Measurements from ENCODE around the gene SLC44A4. TPM values are rescaled to one million over a fixed set of nuclear protein-coding genes. Genes with fewer than 3 reads are reported as not detected.
"Not testable (repeated sequence)": the region's sequence is repeated elsewhere in the genome, so short reads cannot be mapped to it uniquely, and the experiment has no call there.

SLC44A4 gene
- total RNA-seq, 2 experiments from 2014 or later = 0.39 TPM; not detected in 1

DNA sequence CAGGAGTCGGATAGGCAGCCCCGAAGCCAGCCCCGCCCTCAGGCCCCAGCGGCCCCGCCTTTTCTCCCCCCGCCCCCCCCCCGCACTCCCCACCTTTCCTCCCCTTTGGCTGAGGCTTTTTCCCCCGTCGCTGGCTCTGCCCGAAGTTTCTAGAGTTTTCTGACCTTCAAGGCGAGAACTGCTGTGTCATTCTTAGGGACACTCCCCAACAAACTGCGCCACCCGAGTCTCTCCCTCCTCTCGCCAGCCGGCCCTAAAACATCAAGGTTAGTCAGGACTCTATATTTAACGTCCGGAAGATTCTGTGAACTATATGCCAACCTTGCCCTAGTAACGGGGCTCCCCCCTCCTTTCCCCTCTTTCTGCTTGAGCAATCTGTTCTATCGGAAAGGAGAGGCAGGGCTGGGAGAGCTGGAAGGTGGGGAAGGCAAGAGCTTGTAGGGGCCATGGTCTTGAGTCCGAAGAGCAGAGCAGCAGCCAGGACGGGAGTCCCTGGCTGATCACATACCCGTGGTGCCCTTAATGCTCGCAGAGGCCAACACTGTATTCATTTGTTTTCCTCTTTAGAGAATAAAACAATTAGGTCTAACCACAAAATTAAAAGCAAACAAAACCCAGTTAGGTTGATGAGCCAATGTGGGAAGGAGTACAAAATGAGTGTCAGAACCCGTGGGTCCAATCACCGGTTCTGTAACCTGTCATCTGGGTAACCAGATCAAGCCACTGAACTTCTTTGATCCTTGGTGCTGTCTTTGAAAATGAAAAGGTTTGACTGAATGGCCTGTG lies 56.6 kb downstream of the SLC44A4 start:
- ATAC-seq (peak; percentile 26), DNase-seq (peak; percentile 68)
- Mint-ChIP-seq H3K27ac (peak overlapping the region; percentile 88), H3K4me3 (peak overlapping the region; percentile 87), H3K36me3 (ENCODE audit: low read depth) (peaks cover 22% of the 10 kb centered on the region), H3K4me1 (ENCODE audit: low read depth) (peaks cover 78% of the 10 kb centered on the region), H3K9me3 (ENCODE audit: insufficient read depth) (no peaks in the 10 kb centered on the region), H3K27me3 (ENCODE audit: low read depth) (no peaks in the 10 kb centered on the region)
- ChIA-PET POLR2A (interaction anchor here (0.7 to 2.4 kb wide), 6 partner anchors 12 to 87 kb away, joined by 3 to 9 read pairs (median 3); partner anchors contain the start of genes CLIC1, LSM2, MSH5 and VARS1), CTCF (interaction anchor here (0.7 to 1.6 kb wide), 4 partner anchors 26 to 93 kb away, joined by 3 to 5 read pairs (median 4); partner anchors contain the start of genes DDAH2 and VARS1)

DNA sequence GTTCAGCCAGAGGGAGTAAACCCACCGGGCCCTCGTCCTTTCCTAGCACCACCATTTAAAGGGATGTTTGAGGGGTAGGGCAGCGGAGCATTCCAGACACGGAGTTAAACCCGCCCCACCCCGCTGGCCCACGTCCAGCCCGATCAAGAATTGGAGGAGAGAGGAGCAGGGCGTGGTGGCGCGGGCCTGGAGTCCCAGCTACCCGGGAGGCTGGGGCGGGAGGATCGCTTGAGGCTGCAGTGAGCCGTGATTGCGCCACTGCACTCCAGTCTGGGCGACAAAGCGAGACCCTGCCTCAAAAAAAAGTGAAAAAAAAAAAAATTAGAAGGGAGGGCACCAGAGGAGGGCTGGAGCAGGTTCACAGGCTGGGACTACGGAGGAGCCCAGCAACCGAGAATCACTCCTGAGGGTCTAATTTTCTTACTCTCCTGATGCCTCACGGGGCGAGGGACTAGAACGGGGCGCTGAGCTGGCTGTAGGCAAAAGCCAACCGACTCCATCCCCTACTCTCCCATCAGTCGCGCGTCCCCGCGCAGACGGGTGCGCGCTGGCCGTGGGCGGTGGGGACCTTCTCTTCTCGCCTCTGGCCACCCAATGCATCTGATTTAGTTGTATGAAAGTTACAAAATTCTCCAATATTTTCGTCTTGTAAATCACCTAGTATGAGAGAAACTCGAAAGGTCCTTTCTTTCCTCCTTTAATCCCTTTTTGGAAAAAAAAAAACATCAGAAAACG lies 57.3 kb downstream of the SLC44A4 start:
- ChIA-PET POLR2A (interaction anchor here (1.2 to 2.4 kb wide), 5 partner anchors 12 to 86 kb away, joined by 3 to 9 read pairs (median 3); partner anchors contain the start of genes CLIC1, LSM2, MSH5 and VARS1), CTCF (interaction anchor here (1.6 kb wide), 1 partner anchor 51 kb away, joined by 5 read pairs; no protein-coding TSS in a partner anchor)
- Mint-ChIP-seq H3K4me1 (ENCODE audit: low read depth) (peaks cover 70% of the 10 kb centered on the region), H3K9me3 (ENCODE audit: insufficient read depth) (no peaks in the 10 kb centered on the region), H3K36me3 (ENCODE audit: low read depth) (peaks cover 22% of the 10 kb centered on the region), H3K27me3 (ENCODE audit: low read depth) (no peaks in the 10 kb centered on the region), H3K4me3 (peak overlapping the region; percentile 87), H3K27ac (peak overlapping the region; percentile 88)
- DNase-seq (peak; percentile 58), ATAC-seq (peak; percentile 24)

DNA sequence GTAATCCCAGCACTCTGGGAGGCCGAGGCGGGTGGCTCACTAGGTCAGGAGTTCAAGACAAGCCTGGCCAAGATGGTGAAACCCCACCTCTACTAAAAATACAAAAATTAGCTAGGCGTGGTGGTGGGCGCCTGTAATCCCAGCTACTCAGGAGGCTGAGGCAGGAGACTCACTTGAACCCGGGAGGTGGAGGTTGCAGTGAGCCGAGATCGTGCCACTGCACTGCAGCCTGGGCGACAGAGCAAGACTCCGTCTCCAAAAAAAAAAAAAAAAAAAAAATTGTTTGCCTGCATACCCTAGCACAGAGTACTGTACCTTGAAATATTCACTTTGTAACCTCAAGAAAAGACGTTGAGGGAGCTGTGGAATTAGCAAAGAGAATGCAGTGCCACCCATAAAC lies 58.4 kb downstream of the SLC44A4 start:
- CTCF ChIA-PET = interaction anchor here (1.1 to 4.0 kb wide), 4 partner anchors 13 to 93 kb away, joined by 3 to 14 read pairs (median 8); partner anchors contain the start of gene LSM2
- H3K27me3 Mint-ChIP-seq (ENCODE audit: low read depth); H3K27ac Mint-ChIP-seq; POLR2A ChIA-PET; H3K9me3 Mint-ChIP-seq (ENCODE audit: insufficient read depth); DNase-seq; ATAC-seq: not testable (repeated sequence)
- Mint-ChIP-seq H3K4me1 (ENCODE audit: low read depth) (peaks cover 62% of the 10 kb centered on the region), H3K4me3 (peak overlapping the region; percentile 87), H3K36me3 (ENCODE audit: low read depth) (peaks cover 20% of the 10 kb centered on the region)

DNA sequence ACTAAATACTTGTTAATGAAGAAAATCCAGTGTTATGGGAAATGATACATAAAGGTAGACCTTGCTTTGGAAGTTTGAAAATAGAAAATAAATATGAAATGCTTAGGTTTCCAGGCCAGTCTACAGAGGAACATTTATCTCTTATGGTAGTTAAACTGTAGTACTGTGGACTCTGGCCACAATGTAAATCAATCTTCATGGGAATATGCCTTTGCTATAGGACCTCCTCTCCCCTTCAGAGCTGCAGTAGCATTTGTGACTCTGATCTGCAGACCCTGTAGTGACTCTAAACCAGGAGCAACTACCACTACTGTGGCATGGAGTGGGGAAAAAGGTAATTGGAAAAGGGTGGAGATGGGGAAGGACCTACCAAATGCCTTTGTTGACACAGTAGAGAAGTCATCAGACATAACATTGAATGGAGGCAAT lies 58.9 kb downstream of the SLC44A4 start:
- peaks cover 60% of the 10 kb centered on the region for H3K4me1 Mint-ChIP-seq (ENCODE audit: low read depth)

DNA sequence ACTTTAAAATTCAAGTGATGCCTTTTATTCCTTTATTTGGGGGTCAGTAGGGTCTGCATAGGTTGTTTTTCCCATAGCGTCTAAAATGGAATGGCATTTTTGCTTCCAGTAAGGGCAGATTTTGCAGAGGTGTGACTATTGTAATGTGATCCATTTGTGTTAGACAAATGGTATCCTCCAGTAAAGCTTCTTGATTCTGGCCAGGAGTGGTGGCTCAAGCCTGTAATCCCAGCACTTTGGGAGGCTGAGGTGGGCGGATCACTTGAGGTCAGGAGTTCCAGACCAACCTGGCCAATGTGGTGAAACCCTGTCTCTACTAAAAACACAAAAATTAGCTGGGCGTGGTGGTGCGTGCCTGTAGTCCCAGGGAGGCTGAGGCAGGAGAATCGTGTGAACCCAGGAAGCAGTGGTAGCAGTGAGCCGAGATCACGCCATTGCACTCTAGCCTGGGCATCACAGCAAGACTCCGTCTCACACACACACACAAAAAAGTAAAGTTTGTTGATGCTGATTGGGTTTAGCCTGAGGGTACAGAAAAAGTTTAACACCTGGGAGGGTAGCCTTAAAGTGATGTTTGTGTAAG lies 60.8 kb downstream of the SLC44A4 start:
- H3K27me3 Mint-ChIP-seq (ENCODE audit: low read depth); H3K9me3 Mint-ChIP-seq (ENCODE audit: insufficient read depth); ATAC-seq: not testable (repeated sequence)
- peak; percentile 48 for DNase-seq
- Mint-ChIP-seq H3K4me3 (peak overlapping the region; percentile 96), H3K4me1 (ENCODE audit: low read depth) (peaks cover 58% of the 10 kb centered on the region), H3K36me3 (ENCODE audit: low read depth) (peaks cover 13% of the 10 kb centered on the region), H3K27ac (peak overlapping the region; percentile 94)
- ChIA-PET CTCF (interaction anchor here (0.7 to 4.0 kb wide), 14 partner anchors 8 to 238 kb away, joined by 3 to 14 read pairs (median 6); partner anchors contain the start of genes BAG6, CLIC1, LSM2 and MSH5), POLR2A (interaction anchor here (0.9 to 2.1 kb wide), 13 partner anchors 8 to 238 kb away, joined by 3 to 21 read pairs (median 5); partner anchors contain the start of genes CLIC1, HSPA1B, LSM2 and MSH5)

More for the DNA sequence above, 58.9 kb downstream of the SLC44A4 start:
- H3K4me3 Mint-ChIP-seq = peak overlapping the region; percentile 19
- peak overlapping the region; percentile 8 for H3K27ac Mint-ChIP-seq
- no peaks in the 10 kb centered on the region for H3K9me3 Mint-ChIP-seq (ENCODE audit: insufficient read depth)
- no peaks in the 10 kb centered on the region for H3K27me3 Mint-ChIP-seq (ENCODE audit: low read depth)
- peaks cover 16% of the 10 kb centered on the region for H3K36me3 Mint-ChIP-seq (ENCODE audit: low read depth)
- DNase-seq (no peak), ATAC-seq (no peak)
- ChIA-PET POLR2A (no interaction called here), CTCF (interaction anchor here (1.1 to 4.0 kb wide), 5 partner anchors 10 to 93 kb away, joined by 3 to 14 read pairs (median 6); partner anchors contain the start of gene LSM2)

DNA sequence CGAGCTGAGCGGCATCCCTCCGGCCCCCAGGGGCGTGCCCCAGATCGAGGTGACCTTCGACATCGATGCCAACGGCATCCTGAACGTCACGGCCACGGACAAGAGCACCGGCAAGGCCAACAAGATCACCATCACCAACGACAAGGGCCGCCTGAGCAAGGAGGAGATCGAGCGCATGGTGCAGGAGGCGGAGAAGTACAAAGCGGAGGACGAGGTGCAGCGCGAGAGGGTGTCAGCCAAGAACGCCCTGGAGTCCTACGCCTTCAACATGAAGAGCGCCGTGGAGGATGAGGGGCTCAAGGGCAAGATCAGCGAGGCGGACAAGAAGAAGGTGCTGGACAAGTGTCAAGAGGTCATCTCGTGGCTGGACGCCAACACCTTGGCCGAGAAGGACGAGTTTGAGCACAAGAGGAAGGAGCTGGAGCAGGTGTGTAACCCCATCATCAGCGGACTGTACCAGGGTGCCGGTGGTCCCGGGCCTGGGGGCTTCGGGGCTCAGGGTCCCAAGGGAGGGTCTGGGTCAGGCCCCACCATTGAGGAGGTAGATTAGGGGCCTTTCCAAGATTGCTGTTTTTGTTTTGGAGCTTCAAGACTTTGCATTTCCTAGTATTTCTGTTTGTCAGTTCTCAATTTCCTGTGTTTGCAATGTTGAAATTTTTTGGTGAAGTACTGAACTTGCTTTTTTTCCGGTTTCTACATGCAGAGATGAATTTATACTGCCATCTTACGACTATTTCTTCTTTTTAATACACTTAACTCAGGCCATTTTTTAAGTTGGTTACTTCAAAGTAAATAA lies 61.5 kb downstream of the SLC44A4 start:
- peaks cover 13% of the 10 kb centered on the region for H3K36me3 Mint-ChIP-seq (ENCODE audit: low read depth)
- ATAC-seq (peak; percentile 28), DNase-seq (peak; percentile 56)

DNA sequence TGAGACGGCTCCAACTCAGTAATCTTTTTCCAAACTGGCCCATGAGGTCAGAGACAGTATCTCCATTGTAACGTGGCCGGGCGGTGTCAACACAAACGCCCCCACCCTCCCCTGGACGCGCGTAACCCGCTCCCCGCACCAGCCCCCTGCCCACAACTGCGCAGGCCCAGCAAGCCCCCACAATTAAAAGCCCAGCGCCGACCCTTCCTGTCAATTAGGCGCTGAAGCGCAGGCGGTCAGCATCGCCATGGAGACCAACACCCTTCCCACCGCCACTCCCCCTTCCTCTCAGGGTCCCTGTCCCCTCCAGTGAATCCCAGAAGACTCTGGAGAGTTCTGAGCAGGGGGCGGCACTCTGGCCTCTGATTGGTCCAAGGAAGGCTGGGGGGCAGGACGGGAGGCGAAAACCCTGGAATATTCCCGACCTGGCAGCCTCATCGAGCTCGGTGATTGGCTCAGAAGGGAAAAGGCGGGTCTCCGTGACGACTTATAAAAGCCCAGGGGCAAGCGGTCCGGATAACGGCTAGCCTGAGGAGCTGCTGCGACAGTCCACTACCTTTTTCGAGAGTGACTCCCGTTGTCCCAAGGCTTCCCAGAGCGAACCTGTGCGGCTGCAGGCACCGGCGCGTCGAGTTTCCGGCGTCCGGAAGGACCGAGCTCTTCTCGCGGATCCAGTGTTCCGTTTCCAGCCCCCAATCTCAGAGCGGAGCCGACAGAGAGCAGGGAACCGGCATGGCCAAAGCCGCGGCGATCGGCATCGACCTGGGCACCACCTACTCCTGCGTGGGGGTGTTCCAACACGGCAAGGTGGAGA lies 63.6 kb downstream of the SLC44A4 start, which contains the start of the genes HSPA1A and HSPA1L:
TSS of gene HSPA1A (plus strand) at position 519 of the 814 bp plus-strand sequence. CDS start at position 733, 214 bp downstream.
TSS of gene HSPA1L (minus strand) at position 259 of the 814 bp plus-strand sequence. CDS start 3,311 bp downstream, outside the sequence.
- Mint-ChIP-seq H3K27me3 (ENCODE audit: low read depth) (no peaks in the 10 kb centered on the region), H3K4me3 (peak within 1 kb of the TSS; percentile 89), H3K9me3 (ENCODE audit: insufficient read depth) (no peaks in the 10 kb centered on the region), H3K27ac (peak within 1 kb of the TSS; percentile 90), H3K36me3 (ENCODE audit: low read depth) (peaks cover 18% of the 10 kb centered on the region), H3K4me1 (ENCODE audit: low read depth) (peaks cover 47% of the 10 kb centered on the region)
- ChIA-PET CTCF (interaction anchor here (0.8 to 3.3 kb wide), 8 partner anchors 9 to 269 kb away, joined by 3 to 16 read pairs (median 4); partner anchors contain the start of genes ATP6V1G2, HSPA1B and LSM2), POLR2A (interaction anchor here (0.6 to 5.1 kb wide), 11 partner anchors 9 to 222 kb away, joined by 3 to 37 read pairs (median 4); partner anchors contain the start of genes ABHD16A, BAG6, CLIC1 and GPANK1)
- ATAC-seq = peak; percentile 29
- peak; percentile 82 for DNase-seq

More for the DNA sequence above, 61.5 kb downstream of the SLC44A4 start:
- H3K27me3 Mint-ChIP-seq (ENCODE audit: low read depth); H3K9me3 Mint-ChIP-seq (ENCODE audit: insufficient read depth): not testable (repeated sequence)
- Mint-ChIP-seq H3K27ac (peak overlapping the region; percentile 94), H3K4me3 (peak overlapping the region; percentile 96), H3K4me1 (ENCODE audit: low read depth) (peaks cover 57% of the 10 kb centered on the region)
- ChIA-PET CTCF (interaction anchor here (0.7 to 4.0 kb wide), 13 partner anchors 9 to 237 kb away, joined by 3 to 14 read pairs (median 5); partner anchors contain the start of genes BAG6, CLIC1, LSM2 and MSH5), POLR2A (interaction anchor here (0.6 to 2.1 kb wide), 15 partner anchors 9 to 360 kb away, joined by 3 to 21 read pairs (median 4); partner anchors contain the start of genes CLIC1, HSPA1B, LSM2 and MSH5)

DNA sequence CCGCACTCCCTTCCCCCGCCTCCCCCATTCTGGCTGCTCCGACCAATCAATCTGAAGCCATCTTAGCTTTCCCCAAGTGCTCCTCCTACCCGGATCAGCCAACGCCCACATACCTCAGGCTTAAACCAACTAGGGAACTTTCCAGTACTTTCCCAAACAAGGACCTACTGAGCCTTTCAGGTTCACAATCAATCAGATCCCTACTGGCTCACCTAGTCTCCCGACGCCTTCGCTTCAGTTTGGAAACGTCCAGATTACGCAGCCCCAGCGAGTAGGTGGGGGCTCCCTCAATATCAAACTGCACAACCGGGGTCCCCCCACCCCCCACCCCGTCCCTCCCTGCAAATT lies 64.1 kb downstream of the SLC44A4 start:
- Mint-ChIP-seq H3K4me3 (peak overlapping the region; percentile 89), H3K4me1 (ENCODE audit: low read depth) (peaks cover 43% of the 10 kb centered on the region), H3K9me3 (ENCODE audit: insufficient read depth) (no peaks in the 10 kb centered on the region), H3K27ac (peak overlapping the region; percentile 90), H3K36me3 (ENCODE audit: low read depth) (peaks cover 23% of the 10 kb centered on the region), H3K27me3 (ENCODE audit: low read depth) (no peaks in the 10 kb centered on the region)
- DNase-seq (peak; percentile 86), ATAC-seq (peak; percentile 55)
- ChIA-PET POLR2A (interaction anchor here (0.8 to 5.1 kb wide), 9 partner anchors 8 to 222 kb away, joined by 3 to 37 read pairs (median 4); partner anchors contain the start of genes BAG6, CLIC1, HSPA1B and LSM2), CTCF (interaction anchor here (0.8 to 3.3 kb wide), 8 partner anchors 8 to 222 kb away, joined by 3 to 16 read pairs (median 4); partner anchors contain the start of genes HSPA1B, LSM2 and NCR3)

DNA sequence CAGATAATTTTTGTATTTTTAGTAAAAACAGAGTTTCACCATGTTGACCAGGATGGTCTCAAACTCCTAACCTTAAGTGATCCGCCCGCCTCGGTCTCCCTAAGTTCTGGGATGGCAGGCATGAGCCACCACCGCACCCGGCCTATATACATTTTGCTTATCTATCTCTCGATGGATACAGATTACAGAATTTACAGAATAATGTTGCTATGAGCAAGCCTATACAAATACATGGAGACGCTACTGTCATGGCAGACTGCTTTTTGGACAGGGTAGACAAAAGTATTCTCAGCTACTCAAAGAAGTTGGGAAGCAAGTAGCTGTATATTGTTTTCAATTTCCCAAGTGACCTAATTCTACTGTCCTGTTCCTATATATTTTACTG lies 65.3 kb downstream of the SLC44A4 start:
- ATAC-seq (no peak), DNase-seq (no peak)
- peak overlapping the region; percentile 71 for H3K4me3 Mint-ChIP-seq
- H3K4me1 Mint-ChIP-seq (ENCODE audit: low read depth) = peaks cover 34% of the 10 kb centered on the region
- H3K27me3 Mint-ChIP-seq (ENCODE audit: low read depth) = no peaks in the 10 kb centered on the region
- H3K27ac Mint-ChIP-seq = no peak overlapping the region
- ChIA-PET POLR2A (interaction anchor here (0.7 to 5.1 kb wide), 3 partner anchors 10 to 75 kb away, joined by 3 to 37 read pairs (median 4); partner anchors contain the start of genes CLIC1 and MSH5), CTCF (interaction anchor here (1.0 to 3.3 kb wide), 7 partner anchors 14 to 220 kb away, joined by 3 to 16 read pairs (median 4); partner anchors contain the start of genes HSPA1B, NCR3 and VARS1)
- no peaks in the 10 kb centered on the region for H3K9me3 Mint-ChIP-seq (ENCODE audit: insufficient read depth)
- peaks cover 22% of the 10 kb centered on the region for H3K36me3 Mint-ChIP-seq (ENCODE audit: low read depth)
